GM19438 (cell line): ENCODE results near the gene IRAK2.
"Not testable (repeated sequence)": the region's sequence is repeated elsewhere in the genome, so short reads cannot be mapped to it uniquely, and the experiment has no call there.

Source experiments
- ATAC-seq: cut with Tn5 transposase; IDR thresholded peaks from one replicate; pipeline ENCODE4 v1.9.1; 2021; ENCODE audit warnings: low read depth; ENCODE audit not compliant: unreplicated experiment

IRAK2 gene

DNA sequence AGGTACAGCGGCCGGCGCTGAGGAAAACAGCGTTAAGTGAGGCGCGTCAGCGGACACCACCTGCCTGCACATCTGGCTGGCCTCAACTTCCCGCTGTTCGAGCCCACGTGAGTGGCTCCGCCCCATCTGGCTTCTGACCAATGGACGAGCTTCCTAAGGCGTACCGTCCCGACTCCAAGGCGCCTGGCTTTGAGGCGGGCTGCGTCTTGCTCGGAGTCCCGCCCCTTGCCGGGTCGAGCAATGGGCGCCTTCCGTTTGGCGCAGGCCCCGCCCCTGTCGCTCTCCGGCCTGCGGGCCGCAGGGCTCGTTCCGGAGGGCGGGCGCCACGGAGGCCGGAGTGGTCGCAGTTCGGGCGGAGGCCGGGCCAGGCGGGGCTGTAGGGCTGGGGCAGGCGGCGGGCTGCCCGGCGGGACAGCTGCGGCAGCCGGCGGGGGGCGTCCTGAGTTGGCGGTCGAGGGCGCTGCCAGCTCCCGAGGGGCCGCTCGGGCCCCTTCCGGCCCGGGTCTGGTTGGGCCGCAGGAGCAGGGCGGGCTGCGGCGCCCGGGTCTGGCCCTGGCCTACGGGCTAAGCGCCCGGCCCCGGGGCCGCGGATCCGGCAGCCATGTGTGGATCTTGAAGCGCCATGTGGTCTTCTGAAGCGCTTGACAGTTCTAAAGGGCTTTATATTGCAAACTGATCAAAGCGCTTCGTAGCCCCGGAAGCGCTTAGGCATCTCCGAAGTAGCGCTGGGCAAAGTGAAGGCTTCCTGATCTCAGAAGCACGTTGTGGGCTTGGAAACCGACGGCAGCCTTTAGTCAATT lies 83.7 kb downstream of the IRAK2 start, which contains the start of gene TATDN2:
TATDN2 (plus strand) TSS at position 276 of the 800 bp plus-strand sequence. CDS start 742 bp downstream, outside the sequence.
- peak; percentile 94 for ATAC-seq

DNA sequence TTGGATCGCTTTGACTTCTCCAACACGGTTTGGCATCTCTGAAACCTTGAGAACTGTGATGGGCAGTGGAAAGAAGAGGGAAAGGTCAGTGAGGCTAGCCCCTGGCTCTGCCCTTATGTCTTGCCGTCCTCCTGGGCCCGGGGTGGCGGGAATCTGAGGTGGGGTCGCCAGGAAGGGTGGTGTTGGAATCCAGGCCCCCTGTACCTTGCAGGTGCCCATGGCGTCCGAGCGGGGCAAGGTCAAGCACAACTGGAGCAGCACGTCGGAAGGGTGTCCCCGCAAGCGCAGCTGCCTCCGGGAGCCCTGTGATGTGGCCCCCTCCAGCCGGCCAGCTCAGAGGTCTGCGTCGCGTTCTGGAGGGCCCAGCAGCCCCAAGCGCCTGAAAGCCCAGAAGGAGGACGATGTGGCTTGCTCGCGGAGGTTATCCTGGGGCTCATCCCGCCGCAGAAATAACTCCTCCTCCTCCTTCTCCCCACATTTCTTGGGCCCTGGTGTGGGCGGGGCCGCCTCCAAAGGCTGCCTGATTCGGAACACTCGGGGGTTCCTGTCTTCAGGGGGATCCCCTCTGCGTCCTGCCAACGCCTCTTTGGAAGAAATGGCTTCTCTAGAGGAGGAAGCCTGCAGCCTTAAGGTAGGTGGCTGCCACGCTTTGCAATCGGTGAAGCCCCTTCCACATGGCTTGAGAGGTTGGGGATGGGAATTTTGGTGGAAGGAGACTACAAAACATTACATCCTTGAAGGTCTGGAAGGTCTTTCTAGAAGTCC lies 84.4 kb downstream of the IRAK2 start:
- ATAC-seq = peak; percentile 30

GRCh38 chr3:10249833-10250232 lies 85.1 kb downstream of the IRAK2 start:
- no peak for ATAC-seq

- no peak for ATAC-seq
Measured at GRCh38 chr3:10251006-10251405, 86.3 kb downstream of the IRAK2 start.

- no peak for ATAC-seq
Measured at GRCh38 chr3:10253731-10254130, 89.0 kb downstream of the IRAK2 start.

DNA sequence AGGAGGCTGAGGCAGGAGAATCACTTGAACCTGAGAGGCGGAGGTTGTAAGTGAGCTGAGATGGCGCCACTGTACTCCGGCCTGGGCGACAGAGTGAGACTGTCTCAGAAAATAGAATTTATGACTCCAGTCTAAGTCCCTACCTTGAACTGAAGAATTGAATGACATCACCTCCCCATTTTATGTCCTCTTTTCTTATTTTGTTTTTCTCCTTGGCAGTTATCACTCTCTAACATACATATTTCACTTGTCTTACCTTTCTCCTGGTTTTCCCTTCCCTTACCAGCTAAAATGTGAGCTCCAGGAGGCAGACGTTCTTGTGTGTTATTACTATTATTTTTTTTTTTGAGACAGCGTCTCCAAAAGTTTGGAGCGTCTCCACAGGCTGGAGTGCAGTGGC lies 91.1 kb downstream of the IRAK2 start:
- ATAC-seq = no peak

DNA sequence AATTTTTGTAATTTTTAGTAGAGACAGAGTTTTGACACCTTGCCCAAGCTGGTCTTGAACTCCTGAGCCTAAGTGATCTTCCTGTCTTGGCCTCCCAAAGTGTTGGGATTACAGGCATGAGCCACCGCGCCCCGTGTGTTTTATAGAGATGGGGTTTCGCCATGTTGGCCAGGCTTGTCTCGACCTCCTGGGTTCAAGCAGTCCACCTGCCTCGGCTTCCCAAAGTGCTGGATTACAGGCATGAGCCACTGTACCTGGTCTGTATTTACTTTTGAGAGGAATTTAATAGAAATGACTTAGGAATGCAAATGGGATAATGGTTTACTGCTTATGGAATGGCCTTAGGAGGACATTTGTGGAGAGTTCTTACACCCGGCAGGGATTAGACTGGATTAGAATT lies 94.3 kb downstream of the IRAK2 start:
- ATAC-seq = no peak

DNA sequence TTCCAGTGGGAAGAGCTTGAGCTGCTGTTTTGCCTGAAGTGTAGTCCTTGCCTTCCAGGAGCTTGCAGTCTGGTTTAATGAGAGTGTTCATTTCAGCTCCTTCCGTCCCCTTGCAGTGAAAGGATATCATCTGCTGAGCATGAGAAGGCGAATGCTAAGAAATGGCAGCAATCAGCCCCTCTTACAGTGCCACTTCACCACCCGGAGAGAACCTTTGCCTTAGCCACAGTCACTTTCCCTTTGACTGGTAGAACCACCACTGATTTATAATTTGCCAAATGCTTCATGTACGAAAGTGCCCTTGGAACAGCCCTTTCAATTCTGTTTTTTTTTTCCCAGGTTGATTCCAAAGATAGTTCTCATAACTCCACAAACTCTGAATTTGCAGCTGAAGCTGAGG lies 95.1 kb downstream of the IRAK2 start:
- ATAC-seq = no peak

DNA sequence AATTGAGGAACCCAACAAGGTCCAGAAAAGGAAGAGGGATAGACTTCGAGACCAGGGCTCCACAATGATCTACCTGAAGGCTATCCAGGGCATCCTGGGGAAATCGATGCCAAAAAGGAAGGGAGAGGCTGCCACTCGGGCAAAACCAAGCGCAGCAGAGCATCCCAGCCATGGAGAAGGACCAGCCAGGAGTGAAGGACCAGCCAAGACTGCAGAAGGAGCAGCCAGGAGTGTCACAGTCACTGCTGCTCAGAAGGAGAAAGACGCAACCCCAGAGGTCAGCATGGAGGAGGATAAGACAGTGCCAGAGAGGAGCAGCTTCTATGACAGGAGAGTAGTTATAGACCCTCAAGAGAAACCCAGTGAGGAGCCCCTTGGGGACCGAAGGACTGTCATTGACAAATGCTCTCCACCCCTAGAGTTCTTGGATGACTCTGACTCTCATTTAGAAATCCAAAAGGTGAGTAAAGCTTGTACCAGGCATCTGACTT lies 95.5 kb downstream of the IRAK2 start:
- ATAC-seq = no peak

GRCh38 chr3:10262027-10262426 lies 97.3 kb downstream of the IRAK2 start:
- no peak for ATAC-seq

GRCh38 chr3:10263646-10264363 lies 99.1 kb downstream of the IRAK2 start:
- ATAC-seq = no peak

DNA sequence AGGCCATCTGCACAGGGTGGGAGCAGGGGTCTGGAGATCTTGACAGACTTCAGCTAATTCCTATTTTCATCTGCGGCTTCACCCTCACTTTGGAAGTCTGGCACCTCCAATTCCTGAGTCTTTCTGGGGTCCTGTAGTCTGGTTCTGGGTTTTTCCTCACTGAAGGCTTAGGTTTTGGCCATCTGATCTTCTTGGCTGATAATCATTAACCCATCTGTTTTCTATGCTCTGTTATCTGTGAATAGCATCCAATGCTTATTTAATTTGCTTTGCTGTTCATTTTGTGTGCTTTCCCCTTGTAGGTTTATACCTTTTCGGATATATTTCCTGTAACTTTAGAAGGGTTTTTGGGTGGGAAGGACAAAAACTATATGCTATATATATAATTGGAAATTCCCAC lies 101.1 kb downstream of the IRAK2 start:
- no peak for ATAC-seq

DNA sequence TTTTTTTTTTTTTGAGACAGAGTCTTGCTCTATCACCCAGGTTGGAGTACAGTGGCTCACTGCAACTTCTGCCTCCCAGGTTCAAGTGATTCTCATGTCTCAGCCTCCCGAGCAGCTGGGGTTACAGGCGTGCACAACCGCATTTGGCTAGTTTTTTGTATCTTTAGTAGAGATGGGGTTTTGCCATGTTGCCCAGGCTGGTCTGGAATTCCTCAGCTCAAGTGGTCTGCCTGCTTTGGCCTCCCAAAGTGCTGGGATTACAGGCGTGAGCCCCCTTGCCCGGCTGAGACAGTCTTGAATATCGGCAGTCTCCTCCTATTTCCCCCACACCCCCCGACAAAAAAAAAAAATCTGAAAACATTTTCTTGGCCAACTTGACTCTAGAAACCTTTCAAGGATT lies 102.2 kb downstream of the IRAK2 start:
- not testable (repeated sequence) for ATAC-seq

- no peak for ATAC-seq
Measured at GRCh38 chr3:10268116-10268515, 103.4 kb downstream of the IRAK2 start.

DNA sequence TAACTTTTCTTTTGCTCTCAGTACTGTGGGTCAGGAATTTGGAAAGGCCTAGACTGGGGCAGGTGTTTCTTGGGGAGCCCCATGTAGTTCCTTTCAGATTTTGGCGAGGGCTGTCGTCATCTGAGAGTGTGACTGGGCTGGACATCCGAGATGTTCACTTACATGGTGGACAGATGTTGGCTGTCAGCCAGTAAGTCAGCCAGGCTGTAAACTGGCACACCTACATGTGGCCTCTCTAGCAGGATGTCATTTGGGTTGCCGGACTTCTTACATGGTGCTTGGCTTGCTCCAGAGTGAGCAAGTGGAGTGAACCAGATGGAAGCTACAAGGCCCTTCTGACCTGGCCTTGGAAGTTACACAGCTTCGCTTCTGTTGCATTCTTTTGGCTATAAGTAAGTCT lies 104.2 kb downstream of the IRAK2 start:
- ATAC-seq = no peak

DNA sequence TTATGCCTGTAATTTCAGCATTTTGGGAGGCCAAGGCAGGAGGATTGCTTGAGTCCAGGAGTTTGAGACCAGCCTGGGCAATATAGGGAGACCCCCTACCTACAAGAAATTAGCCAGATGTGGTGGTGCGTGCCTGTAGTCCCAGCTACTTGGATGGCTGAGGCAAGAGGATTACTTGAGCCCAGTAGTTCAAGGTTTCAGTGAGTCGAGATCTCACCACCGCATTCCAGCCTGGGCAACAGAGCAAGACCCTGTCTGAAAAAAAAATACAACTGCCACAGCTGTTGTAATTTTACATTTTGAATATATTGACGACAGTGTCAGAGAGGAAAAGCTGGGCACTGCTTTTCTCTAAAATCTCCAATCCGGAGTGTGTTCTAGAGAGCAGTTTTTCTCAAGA lies 104.7 kb downstream of the IRAK2 start:
- no peak for ATAC-seq

- not testable (repeated sequence) for ATAC-seq
Measured at GRCh38 chr3:10272476-10272875, 107.8 kb downstream of the IRAK2 start.

DNA sequence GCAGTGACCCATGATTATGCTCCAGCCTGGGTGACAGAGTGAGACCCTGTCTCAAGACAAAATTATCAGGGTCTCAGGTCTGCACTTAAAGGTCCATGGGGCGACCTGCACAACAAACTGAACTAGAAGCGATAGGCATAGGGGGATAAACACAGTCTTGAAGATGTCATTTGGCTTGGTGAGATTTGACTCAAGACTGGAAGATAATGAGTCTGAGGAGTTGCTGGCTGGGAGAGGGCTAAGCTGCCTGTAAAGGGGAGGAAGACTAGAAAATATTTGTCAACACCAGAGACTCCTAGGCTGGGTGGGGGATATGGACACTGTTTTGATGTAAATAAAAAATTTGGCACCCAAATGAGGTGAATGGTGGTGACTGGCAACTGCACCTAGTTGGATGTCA lies 108.3 kb downstream of the IRAK2 start:
- no peak for ATAC-seq

- ATAC-seq = no peak
Measured at GRCh38 chr3:10273702-10274305, 109.1 kb downstream of the IRAK2 start.

DNA sequence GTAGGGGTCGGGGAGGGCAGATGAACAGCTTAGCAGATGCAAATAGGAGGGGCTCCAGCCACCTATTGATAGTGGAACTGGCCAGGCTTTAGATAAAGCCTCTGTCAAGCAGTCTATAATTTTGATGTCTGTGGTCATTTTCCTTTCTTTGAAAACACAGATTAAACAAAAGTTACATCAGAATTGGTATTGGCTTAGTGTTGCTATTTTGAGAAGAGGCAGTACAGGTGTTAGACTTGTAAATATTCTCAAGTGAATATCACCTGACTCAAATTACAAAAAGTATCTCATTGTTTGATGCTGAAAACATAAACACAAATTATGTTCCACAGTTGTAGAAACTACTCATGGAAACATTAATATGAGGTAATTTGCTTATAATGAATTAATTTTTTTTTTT lies 109.9 kb downstream of the IRAK2 start:
- no peak for ATAC-seq
